Ectodermal cell (in vitro differentiated cells): ENCODE measurements around the gene ITIH1. TPM values are rescaled to one million over a fixed set of nuclear protein-coding genes. Genes with fewer than 3 reads are reported as not detected.
"Not testable (repeated sequence)": the region's sequence is repeated elsewhere in the genome, so short reads cannot be mapped to it uniquely, and the experiment has no call there.

ENCODE experiments used
- H3K27ac ChIP-seq: 2 replicates; pipeline ENCODE4 v1.7.0; 2013; ENCODE audit warnings: mild to moderate bottlenecking, low read depth, low read length; ENCODE audit not compliant: insufficient read depth, poor library complexity, severe bottlenecking
- H3K27me3 ChIP-seq: 2 replicates; pipeline ENCODE4 v1.7.0; 2013; ENCODE audit warnings: mild to moderate bottlenecking, low read length; ENCODE audit not compliant: insufficient read depth, control insufficient read depth, poor library complexity, severe bottlenecking
- H3K36me3 ChIP-seq: one replicate; pipeline ENCODE4 v1.7.0; 2013; ENCODE audit warnings: low read length; ENCODE audit not compliant: control insufficient read depth, insufficient read depth
- H3K4me1 ChIP-seq: one replicate; pipeline ENCODE4 v1.7.0; 2013; ENCODE audit warnings: low read length; ENCODE audit not compliant: control insufficient read depth, insufficient read depth
- H3K4me3 ChIP-seq: 2 replicates; pipeline ENCODE4 v1.7.0; 2013; ENCODE audit warnings: low read depth, low read length, control low read depth; ENCODE audit not compliant: insufficient read depth
- H3K9me3 ChIP-seq: 2 replicates; pipeline ENCODE4 v1.7.0; 2013; ENCODE audit warnings: mild to moderate bottlenecking, low read length, moderate library complexity; ENCODE audit not compliant: control insufficient read depth
- WGBS, 2 experiments: methylation state at CpG; one replicate each; pipeline ENCODE4 v1.1.7; 2013; ENCODE audit warnings: missing lambda C conversion rate in 2 of 2; 5-methylcytosine and 5-hydroxymethylcytosine counted together
- polyA plus RNA-seq, 4 experiments: library from polyadenylated mRNA; stranded (reverse); fragments of 50-300 nt; gene quantifications; one replicate each; pipeline ENCODE4 v1.2.3, GENCODE V29; 2013

ITIH1 gene, protein sequence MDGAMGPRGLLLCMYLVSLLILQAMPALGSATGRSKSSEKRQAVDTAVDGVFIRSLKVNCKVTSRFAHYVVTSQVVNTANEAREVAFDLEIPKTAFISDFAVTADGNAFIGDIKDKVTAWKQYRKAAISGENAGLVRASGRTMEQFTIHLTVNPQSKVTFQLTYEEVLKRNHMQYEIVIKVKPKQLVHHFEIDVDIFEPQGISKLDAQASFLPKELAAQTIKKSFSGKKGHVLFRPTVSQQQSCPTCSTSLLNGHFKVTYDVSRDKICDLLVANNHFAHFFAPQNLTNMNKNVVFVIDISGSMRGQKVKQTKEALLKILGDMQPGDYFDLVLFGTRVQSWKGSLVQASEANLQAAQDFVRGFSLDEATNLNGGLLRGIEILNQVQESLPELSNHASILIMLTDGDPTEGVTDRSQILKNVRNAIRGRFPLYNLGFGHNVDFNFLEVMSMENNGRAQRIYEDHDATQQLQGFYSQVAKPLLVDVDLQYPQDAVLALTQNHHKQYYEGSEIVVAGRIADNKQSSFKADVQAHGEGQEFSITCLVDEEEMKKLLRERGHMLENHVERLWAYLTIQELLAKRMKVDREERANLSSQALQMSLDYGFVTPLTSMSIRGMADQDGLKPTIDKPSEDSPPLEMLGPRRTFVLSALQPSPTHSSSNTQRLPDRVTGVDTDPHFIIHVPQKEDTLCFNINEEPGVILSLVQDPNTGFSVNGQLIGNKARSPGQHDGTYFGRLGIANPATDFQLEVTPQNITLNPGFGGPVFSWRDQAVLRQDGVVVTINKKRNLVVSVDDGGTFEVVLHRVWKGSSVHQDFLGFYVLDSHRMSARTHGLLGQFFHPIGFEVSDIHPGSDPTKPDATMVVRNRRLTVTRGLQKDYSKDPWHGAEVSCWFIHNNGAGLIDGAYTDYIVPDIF
- not detected for polyA plus RNA-seq (2013, experiment 1 of 4)
- not detected for polyA plus RNA-seq (2013, experiment 2 of 4)
- not detected for polyA plus RNA-seq (2013, experiment 3 of 4)
- not detected for polyA plus RNA-seq (2013, experiment 4 of 4)

DNA sequence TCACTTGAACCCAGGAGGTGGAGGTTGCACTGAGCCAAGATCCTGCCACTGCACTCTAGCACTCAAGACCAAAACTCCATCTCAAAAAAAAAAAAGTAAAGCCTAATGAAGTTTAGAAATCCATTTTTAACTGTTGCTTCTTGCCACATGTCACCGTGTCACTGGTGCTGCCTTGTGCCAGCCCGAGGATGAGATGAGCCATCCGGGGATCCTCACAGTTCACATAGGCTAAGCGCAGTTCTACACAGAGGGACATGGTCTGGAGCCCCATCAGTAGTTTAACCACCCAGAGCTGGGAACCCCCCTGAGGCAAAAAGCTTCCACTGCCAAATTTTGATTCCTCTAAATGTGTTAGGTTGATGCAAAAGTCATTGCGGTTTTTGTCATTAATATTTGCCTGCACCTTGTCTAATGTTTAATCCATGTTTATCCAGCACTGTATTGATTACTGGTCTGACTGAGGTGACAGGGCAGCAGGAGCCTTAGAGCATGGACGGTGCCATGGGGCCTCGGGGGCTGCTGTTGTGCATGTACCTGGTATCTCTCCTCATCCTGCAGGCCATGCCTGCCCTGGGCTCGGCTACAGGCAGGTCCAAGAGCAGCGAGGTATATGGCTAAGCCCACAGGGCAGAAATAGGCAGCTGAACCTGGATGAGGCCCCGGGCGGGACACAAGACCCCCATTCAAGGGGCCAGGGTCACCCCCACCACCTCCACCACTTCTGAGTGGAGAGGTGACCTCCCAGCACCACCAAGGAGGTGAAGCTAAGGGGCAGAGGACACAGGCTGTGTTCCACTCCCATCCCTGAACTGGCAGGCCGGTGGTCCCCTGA is at the start of gene ITIH1:
TSS of gene ITIH1 (plus strand) at position 473 of the 832 bp plus-strand sequence. CDS start at position 490, 17 bp downstream.
- Histone ChIP-seq H3K4me3 (no peak within 1 kb of the TSS), H3K9me3 (no peaks in the 10 kb centered on the region), H3K27me3 (no peaks in the 10 kb centered on the region), H3K4me1 (no peaks in the 10 kb centered on the region), H3K36me3 (no peaks in the 10 kb centered on the region), H3K27ac (no peak within 1 kb of the TSS)
- WGBS, 2 experiments = 90% methylated on average over 12 of the region's 12 CpGs

DNA sequence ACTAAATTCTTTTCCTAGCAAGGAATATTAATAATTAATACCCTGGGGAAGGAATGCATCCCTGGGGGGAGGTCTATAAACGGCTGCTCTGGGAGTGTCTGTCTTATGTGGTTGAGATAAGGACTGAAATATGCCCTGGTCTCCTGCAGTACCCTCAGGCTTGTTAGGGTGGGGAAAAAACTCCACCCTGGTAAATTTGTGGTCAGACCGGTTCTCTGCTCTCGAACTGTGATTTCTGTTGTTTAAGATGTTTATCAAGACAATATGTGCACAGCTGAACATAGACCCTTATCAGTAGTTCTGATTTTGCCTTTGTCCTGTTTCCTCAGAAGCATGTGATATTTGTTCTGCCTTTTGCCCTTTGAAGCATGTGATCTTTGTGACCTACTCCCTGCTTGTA is 48.6 kb upstream of the ITIH1 start:
- H3K4me3 ChIP-seq, H3K9me3 ChIP-seq, H3K27me3 ChIP-seq, H3K4me1 ChIP-seq, H3K27ac ChIP-seq: not testable (repeated sequence)
- 78 to 82% methylated on average over 3 of the region's 3 CpGs for whole genome bisulfite sequencing, 2 experiments
- peaks cover 22% of the 10 kb centered on the region for H3K36me3 ChIP-seq

DNA sequence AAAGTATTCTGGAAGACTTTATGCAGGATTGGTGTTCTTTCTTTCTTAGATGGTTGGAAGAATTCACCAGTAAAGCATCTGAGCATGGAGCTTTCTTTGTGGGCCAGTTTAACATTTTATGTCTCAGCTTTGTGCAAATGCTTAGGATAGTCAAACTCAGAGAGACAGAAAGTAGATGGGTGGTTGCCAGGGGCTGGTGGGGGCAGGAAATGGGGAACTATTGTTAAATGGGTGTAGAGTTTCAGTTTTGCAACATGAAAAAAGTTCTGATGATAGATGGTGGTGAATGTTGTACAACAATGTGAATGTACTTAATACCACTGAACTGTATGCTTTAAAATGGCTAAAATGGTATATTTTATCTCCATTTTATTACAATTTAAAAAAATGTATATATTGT is 46.7 kb upstream of the ITIH1 start:
- Histone ChIP-seq H3K9me3 (no peaks in the 10 kb centered on the region), H3K27me3 (no peaks in the 10 kb centered on the region), H3K4me1 (no peaks in the 10 kb centered on the region), H3K4me3 (no peak overlapping the region), H3K36me3 (peaks cover 30% of the 10 kb centered on the region), H3K27ac (no peak overlapping the region)

DNA sequence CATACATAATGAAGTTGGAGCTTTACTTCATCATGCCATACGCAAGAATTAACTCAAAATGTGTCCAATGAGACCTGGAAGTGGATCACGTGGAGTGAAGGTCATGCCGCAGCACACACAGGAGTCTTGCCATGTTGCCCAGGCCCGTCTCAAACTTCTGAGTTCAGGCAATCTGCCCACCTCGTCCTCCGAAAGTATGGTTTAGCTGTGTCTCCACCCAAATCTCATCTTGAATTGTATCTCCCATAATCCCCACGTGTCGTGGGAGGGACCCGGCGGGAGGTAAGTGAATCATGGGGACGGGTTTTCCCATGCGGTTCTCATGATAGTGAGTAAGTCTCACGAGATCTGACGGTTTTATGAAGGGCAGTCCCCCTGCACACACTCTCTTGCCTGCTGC is 45.8 kb upstream of the ITIH1 start:
- H3K4me1 ChIP-seq = no peaks in the 10 kb centered on the region
- H3K4me3 ChIP-seq = no peak overlapping the region
- no peak overlapping the region for H3K27ac ChIP-seq
- WGBS, 2 experiments = 88 to 92% methylated on average over 14 of the region's 14 CpGs
- H3K36me3 ChIP-seq = peaks cover 35% of the 10 kb centered on the region
- no peaks in the 10 kb centered on the region for H3K27me3 ChIP-seq
- no peaks in the 10 kb centered on the region for H3K9me3 ChIP-seq

DNA sequence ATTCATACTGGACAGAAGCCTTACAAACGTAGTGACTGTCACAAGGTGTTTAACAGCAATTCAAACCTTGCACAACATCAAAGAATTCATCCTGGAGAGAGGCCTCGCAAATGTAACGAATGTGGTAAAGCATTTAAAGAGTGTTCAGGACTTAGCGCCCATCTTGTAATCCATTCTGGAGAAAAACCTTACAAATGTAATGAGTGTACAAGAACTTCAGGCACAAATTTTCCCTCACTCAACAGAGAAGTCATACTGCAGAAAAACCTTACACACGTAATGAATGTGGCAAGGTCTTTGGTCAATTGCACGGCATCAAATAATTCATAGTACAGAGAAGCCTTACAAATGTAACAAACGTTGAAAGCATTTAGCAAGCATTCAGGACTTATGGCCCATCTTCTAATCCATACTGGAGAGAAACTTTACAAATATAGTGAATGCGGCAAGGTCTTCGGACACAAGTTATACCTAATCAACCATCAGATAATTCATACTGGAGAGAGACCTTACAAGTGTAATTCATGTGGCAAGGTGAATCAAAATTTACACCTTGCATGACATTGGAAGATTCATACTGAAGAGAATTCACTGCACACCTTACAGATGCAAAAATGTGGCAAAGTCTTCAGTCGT is 44.0 kb upstream of the ITIH1 start:
- 87 to 89% methylated on average over 10 of the region's 10 CpGs for WGBS, 2 experiments
- Histone ChIP-seq H3K9me3 (no peaks in the 10 kb centered on the region), H3K36me3 (peaks cover 29% of the 10 kb centered on the region), H3K27ac (no peak overlapping the region), H3K4me1 (no peaks in the 10 kb centered on the region), H3K4me3 (no peak overlapping the region), H3K27me3 (no peaks in the 10 kb centered on the region)

DNA sequence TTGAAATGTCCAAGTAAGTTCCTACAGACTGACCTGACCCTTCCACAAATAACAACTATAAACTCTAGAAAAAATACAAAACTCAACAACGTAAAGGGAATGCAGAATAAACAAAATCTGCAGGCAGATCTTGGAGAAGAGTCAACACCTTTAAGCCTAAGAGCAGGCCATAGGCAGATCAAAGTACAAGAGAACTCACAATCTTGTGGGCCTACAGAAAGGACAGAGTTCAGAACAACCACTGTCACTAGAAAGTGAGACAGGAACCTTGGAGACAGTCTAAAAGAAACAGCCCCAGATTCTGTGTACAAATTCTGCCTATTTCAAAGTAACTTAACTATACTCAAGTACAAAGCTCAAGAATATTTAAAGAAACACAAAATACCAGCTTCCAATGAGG is 37.7 kb upstream of the ITIH1 start:
- no peak overlapping the region for H3K4me3 ChIP-seq
- H3K27ac ChIP-seq = no peak overlapping the region
- H3K27me3 ChIP-seq = no peaks in the 10 kb centered on the region
- H3K9me3 ChIP-seq = no peaks in the 10 kb centered on the region
- H3K36me3 ChIP-seq = peaks cover 36% of the 10 kb centered on the region
- H3K4me1 ChIP-seq = no peaks in the 10 kb centered on the region
- 94 to 97% methylated on average over 1 of the region's 1 CpG for WGBS, 2 experiments

DNA sequence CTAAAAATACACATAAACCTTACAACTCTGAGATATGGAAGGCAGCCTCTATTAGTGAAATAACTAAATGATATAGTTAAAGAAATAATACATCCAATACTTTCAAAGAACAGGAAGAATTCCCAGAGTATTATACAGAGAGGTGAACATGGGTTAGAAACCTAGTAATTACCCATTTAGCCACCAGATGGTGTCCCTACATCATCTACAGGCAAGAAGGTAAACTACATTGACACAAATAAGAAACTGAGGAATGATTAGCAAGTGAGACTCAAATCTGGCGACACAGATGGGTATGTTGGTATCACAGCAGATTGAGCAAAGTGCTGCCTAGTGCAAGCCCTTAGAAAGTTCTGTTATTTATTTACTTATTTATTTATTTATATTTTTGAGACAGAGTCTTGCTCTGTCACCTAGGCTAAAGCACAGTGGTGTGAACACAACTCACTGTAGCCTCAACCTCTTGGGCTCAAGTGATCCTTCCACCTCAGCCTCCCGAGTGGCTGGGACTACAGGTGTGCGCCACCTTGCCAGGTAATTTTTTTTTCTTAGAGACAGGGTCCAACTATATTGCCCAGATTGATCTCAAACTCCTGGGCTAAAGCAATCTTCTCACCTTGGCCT is 34.9 kb upstream of the ITIH1 start:
- no peaks in the 10 kb centered on the region for H3K9me3 ChIP-seq
- H3K36me3 ChIP-seq = peaks cover 44% of the 10 kb centered on the region
- no peak overlapping the region for H3K4me3 ChIP-seq
- H3K27ac ChIP-seq = no peak overlapping the region
- H3K27me3 ChIP-seq = no peaks in the 10 kb centered on the region
- H3K4me1 ChIP-seq = no peaks in the 10 kb centered on the region
- WGBS, 2 experiments = 93 to 97% methylated on average over 3 of the region's 3 CpGs

DNA sequence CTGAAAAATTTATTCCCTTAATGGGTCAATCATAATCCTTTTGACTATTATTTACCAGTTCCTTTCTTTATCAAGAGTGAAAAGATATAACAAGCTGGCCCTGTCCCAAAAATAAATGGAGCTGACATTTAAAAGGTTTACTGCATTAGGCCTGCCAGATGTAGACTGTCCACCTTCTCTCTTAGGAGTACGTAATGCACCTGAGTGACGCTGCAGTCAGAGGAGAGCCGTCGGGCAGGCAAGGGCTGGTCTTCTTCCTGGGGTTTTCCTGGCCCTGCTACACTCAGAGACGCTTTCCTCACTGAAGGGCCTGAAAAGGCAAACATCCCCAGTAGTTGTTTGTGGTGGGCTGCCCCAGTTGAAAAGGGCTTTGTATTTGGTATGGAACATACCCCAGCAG is 34.2 kb upstream of the ITIH1 start:
- no peaks in the 10 kb centered on the region for H3K27me3 ChIP-seq
- no peak overlapping the region for H3K4me3 ChIP-seq
- 93 to 96% methylated on average over 5 of the region's 5 CpGs for WGBS, 2 experiments
- no peaks in the 10 kb centered on the region for H3K9me3 ChIP-seq
- H3K36me3 ChIP-seq = peaks cover 46% of the 10 kb centered on the region
- no peaks in the 10 kb centered on the region for H3K4me1 ChIP-seq
- no peak overlapping the region for H3K27ac ChIP-seq

DNA sequence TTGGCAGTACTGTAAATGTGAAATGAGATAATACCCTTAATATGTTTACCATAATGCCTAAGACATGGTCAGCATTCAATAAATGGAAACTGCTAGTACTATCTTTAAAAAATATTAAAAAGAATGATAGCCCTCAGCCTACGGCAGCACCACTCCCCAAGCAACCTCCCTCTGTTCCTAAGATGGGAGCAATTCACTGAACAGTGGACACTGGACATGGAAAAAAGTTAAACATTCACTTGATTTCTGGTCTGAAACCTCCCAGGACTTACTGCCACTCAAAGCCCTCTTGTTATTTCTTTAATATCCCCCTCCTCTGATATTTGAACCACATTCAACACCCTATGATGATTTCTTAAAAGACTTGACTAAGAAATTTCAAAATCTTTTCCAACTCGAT is 33.7 kb upstream of the ITIH1 start:
- H3K4me3 ChIP-seq = no peak overlapping the region
- peaks cover 49% of the 10 kb centered on the region for H3K36me3 ChIP-seq
- WGBS, 2 experiments = 93 to 96% methylated on average over 2 of the region's 2 CpGs
- H3K27ac ChIP-seq = no peak overlapping the region
- H3K27me3 ChIP-seq = no peaks in the 10 kb centered on the region
- H3K9me3 ChIP-seq = no peaks in the 10 kb centered on the region
- H3K4me1 ChIP-seq = no peaks in the 10 kb centered on the region
